AG10803 (cell line): ENCODE data around the gene FIGLA.

Experiments used
- DNase-seq: peaks from one replicate; pipeline ENCODE4 v3.0.0; 2010; ENCODE audit warnings: low read depth
- H3K4me3 ChIP-seq: 2 replicates; pipeline ENCODE4 v1.5.1; 2011; ENCODE audit warnings: mild to moderate bottlenecking, low read length, control low read depth
- TF ChIP-seq, protein P1 (sequence below): conservative IDR thresholded peaks from 2 replicates; pipeline ENCODE4 v1.5.1; 2011; ENCODE audit warnings: mild to moderate bottlenecking, low read length, control low read depth, inconsistent platforms

The FIGLA gene

DNA sequence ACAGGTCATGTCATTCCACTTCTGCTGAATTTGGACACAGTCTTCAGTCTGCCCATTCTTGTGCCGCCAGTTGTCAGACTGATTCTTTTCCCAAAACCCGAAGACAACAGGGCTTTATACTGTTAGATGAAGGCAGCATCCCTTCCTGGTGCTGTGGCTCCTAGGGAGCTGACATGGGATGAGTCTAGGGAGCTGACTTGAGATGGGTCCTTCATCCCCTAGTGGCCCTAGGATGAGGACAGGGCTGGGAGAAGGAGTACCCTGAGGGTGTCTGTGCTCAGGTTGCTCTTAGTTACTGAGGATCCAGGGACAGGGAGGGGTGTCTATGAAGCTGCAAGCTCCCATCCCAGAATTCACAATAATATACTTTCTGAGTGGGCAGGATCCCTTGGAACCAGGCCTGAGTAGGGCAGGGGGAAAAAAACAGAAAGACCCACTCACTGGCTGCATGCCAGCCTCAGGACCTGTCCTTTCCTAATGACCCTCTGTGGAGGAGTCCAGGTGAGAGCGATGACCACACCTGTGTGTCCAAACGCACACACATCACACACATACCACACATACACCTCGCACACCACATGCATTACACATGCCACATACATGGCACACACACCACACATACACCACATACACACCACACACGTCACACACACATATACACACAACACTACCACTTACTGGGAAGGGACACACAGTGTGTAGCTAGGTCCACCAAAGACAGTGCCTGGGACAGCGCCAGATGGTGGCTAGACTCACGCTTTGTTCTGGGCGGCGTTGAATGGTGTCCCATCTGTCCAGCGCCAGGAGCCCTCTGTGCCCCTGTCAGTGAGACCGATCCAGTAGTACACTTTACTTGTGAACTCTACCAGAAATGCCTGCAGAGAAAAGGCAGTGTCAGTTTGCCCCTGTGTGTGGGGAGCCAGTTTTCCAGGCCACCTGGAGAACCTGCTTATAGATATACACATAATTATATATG lies 18.8 kb upstream of the FIGLA start:
- no peak for DNase-seq
- TF ChIP-seq, protein P1, sequence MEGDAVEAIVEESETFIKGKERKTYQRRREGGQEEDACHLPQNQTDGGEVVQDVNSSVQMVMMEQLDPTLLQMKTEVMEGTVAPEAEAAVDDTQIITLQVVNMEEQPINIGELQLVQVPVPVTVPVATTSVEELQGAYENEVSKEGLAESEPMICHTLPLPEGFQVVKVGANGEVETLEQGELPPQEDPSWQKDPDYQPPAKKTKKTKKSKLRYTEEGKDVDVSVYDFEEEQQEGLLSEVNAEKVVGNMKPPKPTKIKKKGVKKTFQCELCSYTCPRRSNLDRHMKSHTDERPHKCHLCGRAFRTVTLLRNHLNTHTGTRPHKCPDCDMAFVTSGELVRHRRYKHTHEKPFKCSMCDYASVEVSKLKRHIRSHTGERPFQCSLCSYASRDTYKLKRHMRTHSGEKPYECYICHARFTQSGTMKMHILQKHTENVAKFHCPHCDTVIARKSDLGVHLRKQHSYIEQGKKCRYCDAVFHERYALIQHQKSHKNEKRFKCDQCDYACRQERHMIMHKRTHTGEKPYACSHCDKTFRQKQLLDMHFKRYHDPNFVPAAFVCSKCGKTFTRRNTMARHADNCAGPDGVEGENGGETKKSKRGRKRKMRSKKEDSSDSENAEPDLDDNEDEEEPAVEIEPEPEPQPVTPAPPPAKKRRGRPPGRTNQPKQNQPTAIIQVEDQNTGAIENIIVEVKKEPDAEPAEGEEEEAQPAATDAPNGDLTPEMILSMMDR = no peak
- H3K4me3 ChIP-seq = no peak overlapping the region

DNA sequence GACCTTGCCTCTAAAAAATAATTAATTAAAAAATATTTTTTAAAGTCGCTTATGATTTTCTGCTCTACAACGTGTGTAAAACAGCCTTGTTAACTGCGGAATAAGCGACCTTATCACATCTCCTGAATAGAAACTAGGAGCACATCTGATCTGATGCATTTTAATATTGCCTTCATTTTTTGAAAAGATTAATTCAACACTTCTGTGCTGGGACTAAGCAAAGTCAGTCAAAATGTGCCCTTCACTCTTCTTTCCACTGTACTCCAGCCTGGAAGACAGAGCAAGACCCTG lies 17.3 kb upstream of the FIGLA start:
- no peak overlapping the region for H3K4me3 ChIP-seq
- no peak for DNase-seq
- TF ChIP-seq, protein P1 = no peak

DNA sequence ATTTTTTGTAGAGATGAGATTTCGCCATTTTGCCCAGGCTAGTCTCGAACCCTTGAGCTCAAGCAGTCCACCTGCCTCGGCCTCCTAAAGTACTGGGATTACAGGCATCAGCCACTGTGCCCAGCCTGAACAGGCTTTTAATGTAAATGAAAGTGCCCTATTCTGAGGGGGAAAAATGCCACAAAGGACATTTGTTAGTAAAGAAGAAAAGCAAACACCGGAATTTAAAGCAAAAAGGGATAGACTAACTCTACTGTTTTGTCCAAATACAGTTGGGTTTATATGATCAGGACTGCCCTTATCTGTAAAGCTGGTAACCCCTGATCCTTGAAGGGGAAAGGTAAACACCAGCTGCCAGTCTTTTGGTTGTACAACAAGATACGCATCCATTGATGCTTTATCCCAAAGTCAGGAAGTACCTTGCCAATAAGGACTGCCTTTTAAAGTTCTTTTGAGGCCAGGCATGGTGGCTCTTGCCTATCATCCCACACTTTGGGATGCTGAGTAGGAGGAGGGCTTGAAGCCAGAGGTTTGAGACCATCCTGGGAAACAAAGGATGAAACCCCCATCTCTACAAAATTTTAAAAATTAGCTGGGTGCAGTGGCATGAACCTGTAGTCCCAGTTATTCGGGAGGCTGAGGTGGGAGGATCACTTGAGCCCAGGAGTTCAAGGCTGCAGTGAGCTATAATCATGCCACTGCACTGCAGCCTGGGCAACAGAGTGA lies 16.8 kb upstream of the FIGLA start:
- no peak for DNase-seq
- H3K4me3 ChIP-seq = no peak overlapping the region
- TF ChIP-seq, protein P1 = no peak

DNA sequence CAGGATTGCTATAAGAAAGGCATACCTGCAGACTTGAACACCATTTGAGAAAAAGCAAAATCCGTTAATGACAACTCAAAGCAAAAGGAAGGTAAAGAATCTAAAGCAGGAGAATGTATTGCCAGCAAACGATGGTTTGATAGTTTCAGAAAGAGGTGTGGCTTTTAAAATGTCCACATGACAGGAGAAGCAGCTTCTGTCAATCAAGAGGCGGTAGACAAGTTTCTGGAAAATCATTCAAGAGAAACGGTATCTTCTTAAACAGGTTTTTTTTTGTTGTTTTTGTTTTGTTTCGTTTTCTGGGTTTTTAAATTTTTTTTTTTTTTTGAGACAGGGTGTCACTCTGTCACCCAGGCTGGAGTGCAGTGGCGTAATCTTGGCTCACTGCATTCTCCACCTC lies 16.2 kb upstream of the FIGLA start:
- DNase-seq = no peak
- TF ChIP-seq, protein P1 = no peak
- no peak overlapping the region for H3K4me3 ChIP-seq

DNA sequence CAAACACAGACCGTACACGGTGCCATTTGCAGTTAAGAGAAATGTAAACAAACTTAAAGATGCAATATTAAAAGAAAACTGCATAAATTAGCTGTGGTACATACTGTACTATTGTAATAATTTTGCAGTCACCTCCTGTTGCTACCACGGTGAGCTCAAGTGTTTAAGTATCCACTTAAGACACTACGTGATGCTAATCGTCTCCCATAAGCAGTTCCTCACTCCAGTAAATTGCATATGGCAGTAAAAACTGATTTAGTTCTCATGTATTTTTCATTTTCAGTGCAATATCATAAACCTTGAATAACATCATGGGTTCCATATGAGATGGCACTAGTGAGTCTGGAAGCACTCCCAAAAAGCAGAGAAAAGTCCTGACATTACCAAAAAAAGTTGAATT lies 15.6 kb upstream of the FIGLA start:
- TF ChIP-seq, protein P1 = no peak
- no peak overlapping the region for H3K4me3 ChIP-seq
- no peak for DNase-seq

DNA sequence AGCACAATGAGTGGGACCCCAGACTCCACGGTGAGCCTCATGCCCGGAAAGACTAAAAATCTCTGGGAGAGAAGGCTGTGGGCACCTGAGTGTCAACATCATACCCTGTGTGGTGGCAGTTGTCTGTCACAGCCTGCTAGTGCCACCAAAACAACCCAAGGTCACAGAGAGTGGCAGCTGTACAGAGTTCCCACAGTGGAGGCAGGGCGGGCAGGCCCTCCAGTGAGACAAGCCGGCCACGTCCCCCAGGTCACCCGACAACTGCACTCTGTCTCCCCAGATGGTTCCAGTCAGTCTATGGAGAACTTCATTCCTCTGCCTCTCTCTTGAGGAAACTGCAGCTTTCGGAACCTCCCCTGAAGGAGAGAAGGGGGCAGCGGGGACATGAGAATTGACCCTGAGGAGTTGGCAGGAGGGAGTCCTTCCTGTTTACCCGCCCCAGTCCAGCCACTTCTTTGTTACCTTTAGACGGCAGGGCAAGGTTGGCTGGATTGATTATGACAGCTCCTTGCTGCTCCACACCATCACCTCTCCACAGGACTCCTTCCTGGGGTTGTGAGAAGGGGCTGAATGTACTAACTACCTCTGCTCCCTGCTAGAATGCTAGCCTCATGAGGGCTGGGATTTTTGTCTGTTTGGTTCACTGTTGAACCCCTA lies 11.3 kb upstream of the FIGLA start:
- TF ChIP-seq, protein P1 = no peak
- DNase-seq = no peak
- no peak overlapping the region for H3K4me3 ChIP-seq
